Measurements from ENCODE around the gene TERT. TPM values are rescaled to one million over a fixed set of nuclear protein-coding genes. Genes with fewer than 3 reads are reported as not detected.
A peak's percentile ranks its signal among the peaks of the same experiment; 100 is the strongest.

TERT gene
- total RNA-seq, 1 experiment from 2014 or later = 0.80 TPM

- POLR2A ChIA-PET (ENCODE audit: unreplicated experiment) = no interaction called here
- no peak for DNase-seq
- H3K9me3 ChIP-seq (ENCODE audit: low read length) = no peaks in the 10 kb centered on the region
- BruUV-seq (replicated peaks) = no TSS peak
- peaks cover 7% of the 10 kb centered on the region; the same call in 1 of the 2 replicates for H3K27me3 ChIP-seq (ENCODE audit: low read length)
- no peak overlapping the region for H2AFZ ChIP-seq (ENCODE audit: low read length)
- H3K27ac ChIP-seq (ENCODE audit: low read length) = no peak overlapping the region
- no peaks in the 10 kb centered on the region for H3F3A ChIP-seq (ENCODE audit: low read length, unreplicated experiment)
- H4K20me1 ChIP-seq (ENCODE audit: low read length) = peaks cover 9% of the 10 kb centered on the region; the same call in 1 of the 2 replicates
- no peak overlapping the region for H3K9ac ChIP-seq (ENCODE audit: low read length)
- H3K9me2 ChIP-seq (replicated peaks; ENCODE audit: low read length) = no peaks in the 10 kb centered on the region
- intact Hi-C loops (cut with micrococcal nuclease) = loop anchor here (5.0 kb wide), 1 partner anchor 120 kb away; the partner anchor contains the start of gene CLPTM1L
- H3K4me3 ChIP-seq (ENCODE audit: low read length) = peak overlapping the region; percentile 2; the same call in 1 of the 2 replicates
- H3K79me2 ChIP-seq (ENCODE audit: low read length) = no peaks in the 10 kb centered on the region
- CTCF ChIA-PET = interaction anchor here (1.3 kb wide), 1 partner anchor 18 kb away, joined by 3 read pairs; no protein-coding TSS in a partner anchor
- peak overlapping the region; percentile 67 for H3K4me2 ChIP-seq (ENCODE audit: low read length)
- TF ChIP-seq CTCF (conservative IDR thresholded peaks at IDR 0.05; ENCODE audit: low read depth, low read length) = no peak
- TF ChIP-seq EZH2phosphoT487 (IDR thresholded peaks at IDR 0.05; ENCODE audit: borderline replicate concordance, low read length) = no peak
- no peak for TF ChIP-seq EZH2 (IDR thresholded peaks at IDR 0.05; ENCODE audit: low read length, unreplicated experiment)
- no peak; the same call in 1 of the 2 replicates for ATAC-seq
- no peaks in the 10 kb centered on the region for H3K36me3 ChIP-seq (ENCODE audit: low read depth, low read length)
- H3K4me1 ChIP-seq (ENCODE audit: insufficient read depth, low read length) = peaks cover 13% of the 10 kb centered on the region
Observed at GRCh38 chr5:1226839-1227581, 67.9 kb downstream of the TERT start.

- BruUV-seq (replicated peaks) = no TSS peak
- Histone ChIP-seq H3K9ac (ENCODE audit: low read length) (no peak overlapping the region), H4K20me1 (ENCODE audit: low read length) (peaks cover 9% of the 10 kb centered on the region; the same call in 1 of the 2 replicates), H3K79me2 (ENCODE audit: low read length) (no peaks in the 10 kb centered on the region), H3K9me3 (ENCODE audit: low read length) (no peaks in the 10 kb centered on the region), H3K4me2 (ENCODE audit: low read length) (no peak overlapping the region), H3K27ac (ENCODE audit: low read length) (no peak overlapping the region), H3K36me3 (ENCODE audit: low read depth, low read length) (no peaks in the 10 kb centered on the region), H2AFZ (ENCODE audit: low read length) (no peak overlapping the region), H3K27me3 (ENCODE audit: low read length) (peaks cover 7% of the 10 kb centered on the region; the same call in 1 of the 2 replicates), H3K4me3 (ENCODE audit: low read length) (no peak overlapping the region), H3F3A (ENCODE audit: low read length, unreplicated experiment) (no peaks in the 10 kb centered on the region), H3K9me2 (replicated peaks; ENCODE audit: low read length) (no peaks in the 10 kb centered on the region), H3K4me1 (ENCODE audit: insufficient read depth, low read length) (peaks cover 13% of the 10 kb centered on the region)
- ChIA-PET CTCF (no interaction called here), POLR2A (ENCODE audit: unreplicated experiment) (no interaction called here)
- DNase-seq (no peak), ATAC-seq (no peak)
- TF ChIP-seq EZH2 (IDR thresholded peaks at IDR 0.05; ENCODE audit: low read length, unreplicated experiment) = no peak
- TF ChIP-seq EZH2phosphoT487 (IDR thresholded peaks at IDR 0.05; ENCODE audit: borderline replicate concordance, low read length) = no peak
- no peak for TF ChIP-seq CTCF (conservative IDR thresholded peaks at IDR 0.05; ENCODE audit: low read depth, low read length)
- intact Hi-C loops (cut with micrococcal nuclease) = loop anchor here (5.0 kb wide), 1 partner anchor 121 kb away; the partner anchor contains the start of gene CLPTM1L
Observed at GRCh38 chr5:1226231-1226630, 68.6 kb downstream of the TERT start.

GRCh38 chr5:1225081-1225480 lies 69.8 kb downstream of the TERT start, which contains the start of gene SLC6A18:
TSS of gene SLC6A18 (plus strand) at chr5:1225381. CDS start at chr5:1225478, 97 bp downstream.
- no peak within 1 kb of the TSS for H3K4me3 ChIP-seq (ENCODE audit: low read length)
- H3K4me1 ChIP-seq (ENCODE audit: insufficient read depth, low read length) = peaks cover 13% of the 10 kb centered on the region
- ChIA-PET POLR2A (ENCODE audit: unreplicated experiment) (no interaction called here), CTCF (no interaction called here)
- intact Hi-C loops (cut with micrococcal nuclease) = loop anchor here (5.0 kb wide), 1 partner anchor 122 kb away; the partner anchor contains the start of gene CLPTM1L
- no peaks in the 10 kb centered on the region for H3K36me3 ChIP-seq (ENCODE audit: low read depth, low read length)
- peaks cover 7% of the 10 kb centered on the region for H3K27me3 ChIP-seq (ENCODE audit: low read length)
- H2AFZ ChIP-seq (ENCODE audit: low read length) = no peak within 1 kb of the TSS
- H3K9me3 ChIP-seq (ENCODE audit: low read length) = no peaks in the 10 kb centered on the region
- peaks cover 9% of the 10 kb centered on the region; the same call in 1 of the 2 replicates for H4K20me1 ChIP-seq (ENCODE audit: low read length)
- DNase-seq (no peak), ATAC-seq (no peak)
- no TSS peak for BruUV-seq (replicated peaks)
- no peak within 1 kb of the TSS for H3K27ac ChIP-seq (ENCODE audit: low read length)
- no peak for TF ChIP-seq EZH2phosphoT487 (IDR thresholded peaks at IDR 0.05; ENCODE audit: borderline replicate concordance, low read length)
- H3K9ac ChIP-seq (ENCODE audit: low read length) = no peak within 1 kb of the TSS
- H3F3A ChIP-seq (ENCODE audit: low read length, unreplicated experiment) = no peaks in the 10 kb centered on the region
- H3K9me2 ChIP-seq (replicated peaks; ENCODE audit: low read length) = no peaks in the 10 kb centered on the region
- H3K79me2 ChIP-seq (ENCODE audit: low read length) = no peaks in the 10 kb centered on the region
- H3K4me2 ChIP-seq (ENCODE audit: low read length) = no peak within 1 kb of the TSS

Measured in PC-3 (cell line).